PC-9 (cell line): Measurements from ENCODE around the gene WNT1. TPM values are rescaled to one million over a fixed set of nuclear protein-coding genes. Genes with fewer than 3 reads are reported as not detected.

Experiments used
- BruUV-seq: library from RNA; stranded (reverse); fragments of 400-500 nt; replicated peaks from 2 replicates; lab custom pipeline; 2021; lab: Mats Ljungman, UMichigan
- CTCF ChIA-PET: fragments of 300-600 bp; sonication (Branson Sonifier 250); formaldehyde crosslinking; loops from one replicate; lab custom pipeline; 2022; ENCODE audit warnings: antibody characterized with exemption; lab: Charles Lee
- POLR2A ChIA-PET: fragments of 300-600 bp; sonication (Branson Sonifier 250); formaldehyde crosslinking; loops from one replicate; lab custom pipeline; 2022; ENCODE audit warnings: antibody characterized with exemption; ENCODE audit not compliant: unreplicated experiment; lab: Charles Lee
- DNase-seq, 2 experiments: peaks; one replicate each; pipeline versions ENCODE4 v3.0.0 to v3.0.0-alpha.2; 2015 to 2022; ENCODE audit warnings: mixed read lengths in 1 of 2
- H2AFZ ChIP-seq: fragments of 200-600 bp; sonication (generic); 2 replicates; pipeline ENCODE4 v1.8.1; 2017; ENCODE audit warnings: antibody characterized with exemption
- H3F3A ChIP-seq: fragments of 200-600 bp; sonication (generic); 2 replicates; pipeline ENCODE4 v1.8.1; 2017; ENCODE audit warnings: antibody characterized with exemption, mild to moderate bottlenecking, low read depth; ENCODE audit not compliant: insufficient read depth
- H3K27ac ChIP-seq: fragments of 200-600 bp; sonication (generic); 2 replicates; pipeline ENCODE4 v1.6.1; 2016; ENCODE audit warnings: mixed run types
- H3K27me3 ChIP-seq: fragments of 200-600 bp; sonication (generic); 2 replicates; pipeline ENCODE4 v1.6.1; 2016; ENCODE audit warnings: low read depth, mixed run types; ENCODE audit not compliant: insufficient read depth
- H3K36me3 ChIP-seq: fragments of 200-600 bp; sonication (generic); 2 replicates; pipeline ENCODE4 v1.6.1; 2016; ENCODE audit warnings: low read depth, mixed run types
- H3K4me1 ChIP-seq: fragments of 200-600 bp; sonication (generic); replicated peaks from 2 replicates; pipeline ENCODE4 v1.6.1; 2016; ENCODE audit warnings: mixed run types; ENCODE audit not compliant: insufficient read depth
- H3K4me2 ChIP-seq: fragments of 200-600 bp; sonication (generic); 2 replicates; pipeline ENCODE4 v1.6.1; 2017; ENCODE audit warnings: mixed run types
- H3K4me3 ChIP-seq: fragments of 200-600 bp; sonication (generic); 2 replicates; pipeline ENCODE4 v1.6.1; 2016; ENCODE audit warnings: mixed run types
- H3K79me2 ChIP-seq: fragments of 200-600 bp; sonication (generic); 2 replicates; pipeline ENCODE4 v1.6.1; 2017; ENCODE audit warnings: low read depth, mixed run types
- H3K9me2 ChIP-seq: fragments of 200-600 bp; sonication (generic); 2 replicates; pipeline ENCODE4 v1.8.1; 2017; ENCODE audit warnings: mild to moderate bottlenecking; ENCODE audit not compliant: insufficient read depth
- H3K9me3 ChIP-seq: fragments of 200-600 bp; sonication (generic); 2 replicates; pipeline ENCODE4 v1.8.1; 2016; ENCODE audit warnings: low read depth; ENCODE audit not compliant: insufficient read depth
- H4K20me1 ChIP-seq: fragments of 200-600 bp; sonication (generic); 2 replicates; pipeline ENCODE4 v1.8.1; 2017; ENCODE audit not compliant: insufficient read depth
- EZH2 ChIP-seq: fragments of 200-600 bp; sonication (generic); IDR thresholded peaks from 2 replicates; pipeline ENCODE4 v1.8.0; 2017; ENCODE audit warnings: antibody characterized with exemption, low read depth
- intact Hi-C: fragments of 100-400 bp; cut with micrococcal nuclease; formaldehyde crosslinking; loops from one replicate; pipeline ENCODE4 v1.10.0; 2022; ENCODE audit not compliant: unreplicated experiment
- total RNA-seq: library from RNA; stranded (reverse); gene quantifications from 2 replicates; pipeline ENCODE4 v1.2.3, GENCODE V29; 2021
- TF ChIP-seq, protein P1 (sequence below): fragments of 200-600 bp; sonication (generic); conservative IDR thresholded peaks from 2 replicates; pipeline ENCODE4 v1.6.1; 2017; ENCODE audit warnings: mixed run types, antibody characterized with exemption, mild to moderate bottlenecking, moderate library complexity

Gene WNT1
- total RNA-seq, 1 experiment from 2014 or later: not detected

DNA sequence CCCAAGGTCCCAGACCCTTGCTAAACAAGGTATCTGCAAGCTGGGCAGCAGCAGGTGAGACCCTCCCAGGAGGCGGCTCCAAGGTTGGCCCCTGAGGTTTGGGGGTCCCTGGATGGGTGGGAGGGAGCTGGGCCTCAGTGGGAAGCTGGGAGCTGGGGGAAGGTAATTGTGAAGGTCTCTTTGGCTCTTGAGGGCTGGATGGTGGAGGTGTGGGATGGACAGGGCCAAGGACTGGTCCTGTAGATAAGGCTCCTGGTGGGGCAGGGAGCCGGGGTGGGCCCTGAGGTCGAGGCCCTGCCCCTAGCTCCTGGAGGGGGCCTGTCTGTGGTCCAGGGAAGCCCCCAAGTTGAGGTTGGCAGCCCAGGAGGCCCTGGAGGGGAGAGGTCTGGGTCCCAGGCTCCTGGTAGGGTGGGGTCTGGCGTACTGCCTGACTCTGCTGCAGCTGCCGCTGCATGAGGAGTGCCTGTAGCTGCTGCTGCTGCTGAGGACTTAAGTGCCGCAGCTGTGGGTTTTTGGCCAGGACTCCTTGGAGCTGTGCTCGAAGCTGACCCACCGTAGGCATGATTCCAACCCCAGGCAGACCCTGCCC is 53.5 kb downstream of the WNT1 start:
- peaks cover 16% of the 10 kb centered on the region for H4K20me1 ChIP-seq
- intact Hi-C loops: no loop called here
- H3F3A ChIP-seq: no peaks in the 10 kb centered on the region
- no peak for DNase-seq
- H3K4me1 ChIP-seq: no peaks in the 10 kb centered on the region
- H3K9me2 ChIP-seq: no peaks in the 10 kb centered on the region
- no peaks in the 10 kb centered on the region for H3K79me2 ChIP-seq
- no peak for TF ChIP-seq EZH2
- TF ChIP-seq, protein P1, sequence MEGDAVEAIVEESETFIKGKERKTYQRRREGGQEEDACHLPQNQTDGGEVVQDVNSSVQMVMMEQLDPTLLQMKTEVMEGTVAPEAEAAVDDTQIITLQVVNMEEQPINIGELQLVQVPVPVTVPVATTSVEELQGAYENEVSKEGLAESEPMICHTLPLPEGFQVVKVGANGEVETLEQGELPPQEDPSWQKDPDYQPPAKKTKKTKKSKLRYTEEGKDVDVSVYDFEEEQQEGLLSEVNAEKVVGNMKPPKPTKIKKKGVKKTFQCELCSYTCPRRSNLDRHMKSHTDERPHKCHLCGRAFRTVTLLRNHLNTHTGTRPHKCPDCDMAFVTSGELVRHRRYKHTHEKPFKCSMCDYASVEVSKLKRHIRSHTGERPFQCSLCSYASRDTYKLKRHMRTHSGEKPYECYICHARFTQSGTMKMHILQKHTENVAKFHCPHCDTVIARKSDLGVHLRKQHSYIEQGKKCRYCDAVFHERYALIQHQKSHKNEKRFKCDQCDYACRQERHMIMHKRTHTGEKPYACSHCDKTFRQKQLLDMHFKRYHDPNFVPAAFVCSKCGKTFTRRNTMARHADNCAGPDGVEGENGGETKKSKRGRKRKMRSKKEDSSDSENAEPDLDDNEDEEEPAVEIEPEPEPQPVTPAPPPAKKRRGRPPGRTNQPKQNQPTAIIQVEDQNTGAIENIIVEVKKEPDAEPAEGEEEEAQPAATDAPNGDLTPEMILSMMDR: no peak
- ChIA-PET POLR2A (no interaction called here), CTCF (no interaction called here)
- H3K4me2 ChIP-seq: no peak overlapping the region
- H3K36me3 ChIP-seq: 0 out of 2 replicates have a peak, but pooled peaks cover under 1% of the 10 kb centered on the region
- no peak overlapping the region for H3K27ac ChIP-seq
- no peaks in the 10 kb centered on the region for H3K27me3 ChIP-seq
- H3K9me3 ChIP-seq: no peaks in the 10 kb centered on the region
- H3K4me3 ChIP-seq: no peak overlapping the region
- no TSS peak for BruUV-seq
- H2AFZ ChIP-seq: no peak overlapping the region

Other genes with a start within 250 kb of the WNT1 start
- 48.3 and 61.9 TPM in 2 replicates for gene ADCY6, start 189.2 kb upstream of the WNT1 start, total RNA-seq
- gene CACNB3, start 159.8 kb upstream of the WNT1 start, total RNA-seq: 35.4 TPM in 2 replicates
- 91.4 and 108 TPM in 2 replicates for gene DDX23, start 126.2 kb upstream of the WNT1 start, total RNA-seq
- 2.7 and 4.0 TPM in 2 replicates for gene RND1, start 112.5 kb upstream of the WNT1 start, total RNA-seq
- gene FKBP11, start 52.8 kb upstream of the WNT1 start, total RNA-seq: 23.5 and 25.5 TPM in 2 replicates
- 200 and 205 TPM in 2 replicates for gene ARF3, start 20.8 kb upstream of the WNT1 start, total RNA-seq
- gene WNT10B, start 6.6 kb upstream of the WNT1 start, total RNA-seq: 0.73 TPM in 1 of 2 replicates, not detected in the other
- gene DDN, start 21.1 kb downstream of the WNT1 start, total RNA-seq: 0.10 and 0.17 TPM in 2 replicates
- 48.8 and 53.6 TPM in 2 replicates for gene PRKAG1, start 40.5 kb downstream of the WNT1 start, total RNA-seq
- 94.0 and 97.9 TPM in 2 replicates for gene KMT2D, start 82.5 kb downstream of the WNT1 start, total RNA-seq
- gene RHEBL1, start 91.7 kb downstream of the WNT1 start, total RNA-seq: 2.9 and 3.4 TPM in 2 replicates
- gene DHH, start 116.5 kb downstream of the WNT1 start, total RNA-seq: 0.13 and 0.28 TPM in 2 replicates
- gene LMBR1L, start 132.5 kb downstream of the WNT1 start, total RNA-seq: 53.9 and 63.3 TPM in 2 replicates
- 930 and 1,061 TPM in 2 replicates for gene TUBA1B, start 153.1 kb downstream of the WNT1 start, total RNA-seq
- gene TUBA1A, start 210.8 kb downstream of the WNT1 start, total RNA-seq: 14.1 and 14.2 TPM in 2 replicates